A549 (cell line): ENCODE measurements around the gene KIAA0040. TPM values are rescaled to one million over a fixed set of nuclear protein-coding genes. Genes with fewer than 3 reads are reported as not detected.

Source experiments
- ATAC-seq, 2 experiments: fragments of 200-7000 bp in 1 of 2; fragments of >200 bp in 1 of 2; cut with Nextera tagmentation in 1 of 2; cut with Tn5 transposase in 1 of 2; 3 replicates each; pipeline versions ENCODE4 v1.8.0 to v1.9.1; 2018 to 2020; ENCODE audit warnings: mild to moderate bottlenecking in 1 of 2, moderate library complexity in 1 of 2
- CTCF ChIA-PET: fragments of 300-600 bp; sonication (Branson Sonifier 250); formaldehyde crosslinking; extraction: SDS; loops from one replicate; lab custom pipeline; 2021; ENCODE audit warnings: antibody characterized with exemption, inconsistent platforms; lab: Yijun Ruan, JAX
- POLR2A ChIA-PET: fragments of 350-600 bp; formaldehyde crosslinking; extraction: SDS; loops from one replicate; lab custom pipeline; 2021; ENCODE audit warnings: antibody characterized with exemption, inconsistent platforms; lab: Yijun Ruan, JAX
- DNase-seq, 2 experiments: peaks; one replicate each; pipeline versions ENCODE4 v3.0.0 to v3.0.0-alpha.2; 2011 to 2016; ENCODE audit warnings: low read depth in 1 of 2, low spot score in 1 of 2
- FAIRE-seq: peaks from 2 replicates; lab custom pipeline; 2011; peaks lifted over from hg19 to GRCh38; lab: Jason Lieb, UNC
- H3K27ac ChIP-seq, 2 experiments: fragments of >200 bp; sonication (Bioruptor Twin); formaldehyde crosslinking; 3 replicates each; pipeline ENCODE4 v1.5.1; 2016 to 2017
- H3K4me1 ChIP-seq: fragments of >200 bp; sonication (Bioruptor Twin); formaldehyde crosslinking; 3 replicates; pipeline ENCODE4 v1.6.1; 2016
- H3K4me2 ChIP-seq: fragments of >200 bp; sonication (Bioruptor Twin); formaldehyde crosslinking; 3 replicates; pipeline ENCODE4 v1.6.1; 2016
- H3K4me3 ChIP-seq: fragments of >200 bp; sonication (Bioruptor Twin); formaldehyde crosslinking; 3 replicates; pipeline ENCODE4 v1.5.1; 2016
- H3K9me3 ChIP-seq: fragments of >200 bp; sonication (Bioruptor Twin); formaldehyde crosslinking; 3 replicates; pipeline ENCODE4 v1.6.1; 2016
- ATOH8 ChIP-seq: fragments of 250-450 bp; sonication (Bioruptor Pico); IDR thresholded peaks from 2 replicates; pipeline ENCODE4 v1.5.0; 2020; ENCODE audit warnings: low read depth, mild to moderate bottlenecking, moderate library complexity
- CBX2 ChIP-seq: fragments of 200-600 bp; sonication (generic); IDR thresholded peaks from 2 replicates; pipeline ENCODE4 v1.6.1; 2016; ENCODE audit warnings: low read depth, mild to moderate bottlenecking, borderline replicate concordance
- CBX8 ChIP-seq: fragments of 200-600 bp; sonication (generic); IDR thresholded peaks from 2 replicates; pipeline ENCODE4 v1.6.1; 2016
- CHD2 ChIP-seq: fragments of 150-350 bp; IDR thresholded peaks from 2 replicates; pipeline ENCODE4 v1.6.1; 2014; ENCODE audit warnings: low read length; ENCODE audit not compliant: partially characterized antibody
- CTCF ChIP-seq: fragments of >200 bp; sonication (Bioruptor Twin); formaldehyde crosslinking; IDR thresholded peaks from 3 replicates; pipeline ENCODE4 v1.5.1; 2016
- EP300 ChIP-seq, 2 experiments: fragments of >200 bp; sonication (Bioruptor Twin); formaldehyde crosslinking; IDR thresholded peaks; 2 replicates in 1 of 2; 3 replicates in 1 of 2; pipeline ENCODE4 v1.6.1; 2016 to 2017
- FOSB ChIP-seq: fragments of 250-450 bp; sonication (Bioruptor Pico); IDR thresholded peaks from 2 replicates; pipeline ENCODE4 v1.5.0; 2020; ENCODE audit warnings: mild to moderate bottlenecking, moderate library complexity
- FOSL2 ChIP-seq, 2 experiments: fragments of 450-650 bp in 1 of 2; fragments of >200 bp in 1 of 2; sonication (Bioruptor Twin) in 1 of 2; formaldehyde crosslinking; IDR thresholded peaks; 2 replicates each; pipeline versions ENCODE4 v1.5.0 to v1.6.1; 2016 to 2020; ENCODE audit warnings: mild to moderate bottlenecking in 1 of 2, moderate library complexity in 1 of 2
- FOXS1 ChIP-seq: fragments of 250-450 bp; sonication (Bioruptor Pico); IDR thresholded peaks from 2 replicates; pipeline ENCODE4 v1.5.0; 2020; ENCODE audit warnings: mild to moderate bottlenecking, moderate library complexity
- GATA3 ChIP-seq: IDR thresholded peaks from 2 replicates; pipeline ENCODE4 v1.6.1; 2012; ENCODE audit warnings: borderline replicate concordance
- HOXB13 ChIP-seq: fragments of 250-450 bp; sonication (Bioruptor Pico); IDR thresholded peaks from 2 replicates; pipeline ENCODE4 v1.5.0; 2020; ENCODE audit warnings: low read depth, mild to moderate bottlenecking, moderate library complexity
- KDM5A ChIP-seq: fragments of 200-600 bp; sonication (generic); IDR thresholded peaks from 2 replicates; pipeline ENCODE4 v1.6.1; 2016; ENCODE audit warnings: antibody characterized with exemption, mild to moderate bottlenecking
- MAZ ChIP-seq: fragments of 150-350 bp; IDR thresholded peaks from 2 replicates; pipeline ENCODE4 v1.6.1; 2014; ENCODE audit warnings: antibody characterized with exemption, low read depth, low read length, borderline replicate concordance
- NFE2L2 ChIP-seq: fragments of 150-350 bp; conservative IDR thresholded peaks from 2 replicates; pipeline ENCODE4 v1.6.1; 2014; ENCODE audit warnings: low read length
- POLR2A ChIP-seq: IDR thresholded peaks from 2 replicates; pipeline ENCODE4 v1.6.1; 2012; ENCODE audit warnings: mild to moderate bottlenecking, low read length
- POLR2AphosphoS2 ChIP-seq: conservative IDR thresholded peaks from 2 replicates; pipeline ENCODE4 v1.6.1; 2012; ENCODE audit warnings: low read length, improper control_type of control experiment, inconsistent platforms
- RAD21 ChIP-seq, 2 experiments: fragments of >200 bp in 1 of 2; sonication (Bioruptor Twin) in 1 of 2; formaldehyde crosslinking in 1 of 2; IDR thresholded peaks in 1 of 2; conservative IDR thresholded peaks in 1 of 2; 2 replicates in 1 of 2; 3 replicates in 1 of 2; pipeline ENCODE4 v1.6.1; 2012 to 2018; ENCODE audit warnings: inconsistent platforms in 1 of 2
- RCOR1 ChIP-seq: fragments of 150-350 bp; IDR thresholded peaks from 2 replicates; pipeline ENCODE4 v1.6.1; 2014; ENCODE audit warnings: antibody characterized with exemption, low read length, low read depth
- SMC3 ChIP-seq: fragments of >200 bp; sonication (Bioruptor Twin); formaldehyde crosslinking; IDR thresholded peaks from 3 replicates; pipeline ENCODE4 v1.6.1; 2018; ENCODE audit warnings: inconsistent platforms
- TFCP2L1 ChIP-seq: fragments of 250-450 bp; sonication (Bioruptor Pico); IDR thresholded peaks from 2 replicates; pipeline ENCODE4 v1.5.0; 2021; ENCODE audit warnings: mild to moderate bottlenecking
- ZC3H11A ChIP-seq: fragments of 450-650 bp; IDR thresholded peaks from 2 replicates; pipeline ENCODE4 v1.6.1; 2014; ENCODE audit warnings: antibody characterized with exemption, mild to moderate bottlenecking
- ZFP36 ChIP-seq: fragments of 450-650 bp; IDR thresholded peaks from 2 replicates; pipeline ENCODE4 v1.6.1; 2014; ENCODE audit warnings: borderline replicate concordance; ENCODE audit not compliant: partially characterized antibody
- WGBS: methylation state at CpG from one replicate; pipeline ENCODE4 v1.1.6; 2017; ENCODE audit errors: missing lambda C conversion rate; 5-methylcytosine and 5-hydroxymethylcytosine counted together
- polyA plus RNA-seq, 4 experiments: library from polyadenylated mRNA; depleted of rRNA in 3 of 4; stranded (reverse); fragments of >200 nt; fragmentation: RNase III in 1 of 4; extraction: RNeasy Plus Mini Kit Qiagen cat#74134 plus additional on column Dnase treatment in 1 of 4; gene quantifications; 2 replicates in 3 of 4; 3 replicates in 1 of 4; pipeline ENCODE4 v1.2.3, GENCODE V29; 2011 to 2017
- TF ChIP-seq, protein P1 (sequence below): fragments of 450-650 bp; IDR thresholded peaks from 2 replicates; pipeline ENCODE4 v1.6.1; 2014; ENCODE audit warnings: antibody characterized with exemption

KIAA0040 gene
- polyA plus RNA-seq, 2 of the 4 experiments (the other 2 are of a cell fraction) = 0.21 to 1.1 TPM

DNA sequence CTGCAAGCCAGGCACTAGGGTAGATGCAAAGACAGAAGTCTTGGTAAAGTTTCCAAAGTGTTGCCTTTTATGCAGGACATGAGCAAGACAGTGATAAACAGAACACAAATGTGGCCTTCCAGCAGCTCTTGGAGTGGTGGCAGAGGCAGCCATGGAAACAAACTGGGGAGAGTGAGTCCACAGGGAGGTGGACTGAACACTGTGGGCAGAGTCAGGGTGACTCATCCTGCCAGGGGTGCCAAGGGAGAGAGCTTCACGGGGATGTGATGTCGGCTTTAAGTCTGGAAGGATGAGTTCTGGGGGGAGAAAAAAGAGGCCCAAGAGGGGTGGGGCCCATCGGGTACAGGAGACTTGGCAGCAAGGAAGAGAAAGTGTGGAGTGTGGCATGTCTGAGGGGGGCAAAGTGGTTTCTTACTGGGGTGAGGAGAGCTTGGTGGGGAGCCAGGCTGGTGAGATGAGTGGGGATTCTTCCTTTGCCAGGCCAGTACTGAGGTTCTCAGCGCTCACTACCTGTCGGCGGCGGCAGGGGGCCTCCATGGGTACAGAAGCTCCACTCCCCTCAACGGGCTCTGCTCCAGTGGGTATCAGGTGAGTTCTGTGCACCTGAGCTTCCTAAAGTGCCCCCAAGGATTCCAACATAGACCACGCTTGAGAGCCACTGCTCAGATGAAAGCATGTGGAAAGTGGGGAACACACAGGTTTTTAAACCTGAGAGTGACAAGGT lies 41.8 kb downstream of the KIAA0040 start:
- peak in 1 of 2 experiments; percentile 20 for DNase-seq
- Histone ChIP-seq H3K4me1 (0 out of 3 replicates have a peak, but pooled peaks cover 5% of the 10 kb centered on the region), H3K9me3 (no peaks in the 10 kb centered on the region), H3K4me3 (no peak overlapping the region), H3K4me2 (no peak overlapping the region), H3K27ac (no peak overlapping the region)
- ATAC-seq = peak in 1 of 2 experiments; percentile 25; a peak in 2 of 6 replicates
- CTCF ChIA-PET = interaction anchor here (0.7 to 9.9 kb wide), 18 partner anchors 9 to 1199 kb away, joined by 3 to 100 read pairs (median 4); partner anchors contain the start of gene CACYBP
- no peak for FAIRE-seq
- POLR2A ChIA-PET = interaction anchor here (0.6 kb wide), 2 partner anchors 122 to 1652 kb away, joined by 3 to 4 read pairs; no protein-coding TSS in a partner anchor
- 15% methylated on average over 4 of the region's 9 CpGs for WGBS
- TF ChIP-seq FOSL2 (IDR thresholded peaks at IDR 0.05) (no peak), FOSL2 (CRISPR knock-in tag; IDR thresholded peaks at IDR 0.05) (peak; percentile 19; the same call in 1 of the 2 replicates), NFE2L2 (no peak)
- TF ChIP-seq, all 56 proteins: peak for 1

- Histone ChIP-seq H3K9me3 (no peaks in the 10 kb centered on the region), H3K4me1 (0 out of 3 replicates have a peak, but pooled peaks cover 5% of the 10 kb centered on the region), H3K4me3 (no peak overlapping the region), H3K27ac (no peak overlapping the region), H3K4me2 (no peak overlapping the region)
- no peak for FAIRE-seq
- ChIA-PET CTCF (interaction anchor here (1.5 to 9.9 kb wide), 8 partner anchors 8 to 171 kb away, joined by 4 to 100 read pairs (median 32); partner anchors contain the start of gene KIAA0040), POLR2A (no interaction called here)
- no peak for DNase-seq
- no peak for TF ChIP-seq CHD2
- TF ChIP-seq CBX2 = no peak
- TF ChIP-seq MAZ = no peak
- no peak for TF ChIP-seq POLR2A
- TF ChIP-seq SMC3 = no peak
- WGBS = 39% methylated on average over 7 of the region's 7 CpGs
- ATAC-seq = no peak
Observed at GRCh38 chr1:175148068-175148467, 44.5 kb downstream of the KIAA0040 start.

DNA sequence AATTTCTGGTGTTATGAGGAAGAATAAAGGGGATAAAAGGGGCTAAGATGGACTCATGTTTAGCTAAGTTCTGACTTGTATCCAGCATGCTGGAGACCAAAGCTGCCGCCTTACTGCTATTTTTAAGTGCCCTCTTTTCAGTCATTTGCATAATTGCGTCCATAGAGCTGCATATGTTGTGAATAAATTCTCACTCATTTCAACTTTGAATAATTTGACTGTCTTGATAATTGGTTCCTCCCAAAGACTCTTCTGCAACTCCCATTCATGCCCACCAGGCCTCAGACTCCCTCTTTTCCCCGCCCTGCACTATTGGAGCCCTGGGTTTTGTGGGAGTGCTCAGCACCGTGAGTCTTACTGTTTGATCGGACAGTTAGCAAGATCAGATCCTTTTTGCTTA lies 45.0 kb downstream of the KIAA0040 start:
- FAIRE-seq (no peak), DNase-seq (no peak), ATAC-seq (no peak)
- no peaks in the 10 kb centered on the region for H3K9me3 ChIP-seq
- WGBS = 56% methylated on average over 5 of the region's 5 CpGs
- H3K4me1 ChIP-seq = 0 out of 3 replicates have a peak, but pooled peaks cover 5% of the 10 kb centered on the region
- TF ChIP-seq ZFP36 (no peak), EP300 (IDR thresholded peaks at IDR 0.05) (no peak), FOSB (CRISPR knock-in tag) (no peak), KDM5A (no peak), MAZ (no peak)
- no peak overlapping the region for H3K4me2 ChIP-seq
- ChIA-PET CTCF (interaction anchor here (0.9 to 9.9 kb wide), 10 partner anchors 8 to 170 kb away, joined by 3 to 89 read pairs (median 18); partner anchors contain the start of gene KIAA0040), POLR2A (no interaction called here)
- H3K27ac ChIP-seq = no peak overlapping the region
- H3K4me3 ChIP-seq = no peak overlapping the region

DNA sequence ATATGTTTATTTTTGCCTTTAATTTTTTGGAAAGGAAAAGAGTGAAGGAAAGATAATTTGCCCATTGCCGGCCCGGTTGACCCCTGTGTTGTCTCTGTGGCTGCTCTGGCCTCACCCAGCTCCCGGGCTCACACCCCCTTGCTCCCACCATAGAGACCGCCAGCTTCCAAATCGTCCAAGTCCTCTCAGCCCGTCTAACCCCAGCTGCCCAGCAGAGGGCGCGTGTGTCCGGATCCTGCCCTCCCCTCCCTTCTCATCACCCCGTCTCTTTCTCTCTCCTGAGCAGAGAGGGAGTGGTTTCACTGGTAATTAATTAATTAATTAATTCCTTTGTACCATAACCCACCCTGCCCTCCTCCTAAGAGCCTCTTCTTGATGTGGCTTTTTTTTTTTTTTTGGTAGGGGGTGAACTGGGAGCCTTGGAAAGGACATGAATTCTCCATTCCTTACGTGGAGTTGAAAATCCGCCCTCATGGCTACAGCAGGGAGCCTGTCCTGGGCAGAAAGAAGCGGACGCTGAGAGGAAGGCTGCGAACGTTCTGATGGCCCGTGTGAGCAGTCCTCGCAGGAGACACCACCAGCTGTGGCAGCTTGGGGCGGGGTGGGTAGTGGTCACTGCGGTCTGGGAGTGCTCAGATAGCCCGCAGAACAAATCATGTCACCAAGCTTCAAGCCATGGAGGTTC lies 45.9 kb downstream of the KIAA0040 start:
- DNase-seq = peak; percentile 60 to 80
- Histone ChIP-seq H3K4me3 (peak overlapping the region; percentile 20; the same call in 1 of the 3 replicates), H3K4me2 (peak overlapping the region; percentile 64), H3K4me1 (0 out of 3 replicates have a peak, but pooled peaks cover 5% of the 10 kb centered on the region), H3K9me3 (no peaks in the 10 kb centered on the region), H3K27ac (no peak overlapping the region)
- ChIA-PET CTCF (interaction anchor here (0.6 to 9.9 kb wide), 26 partner anchors 9 to 1694 kb away, joined by 3 to 89 read pairs (median 4); partner anchors contain the start of gene KIAA0040), POLR2A (interaction anchor here (1.0 kb wide), 1 partner anchor 124 kb away, joined by 4 read pairs; the partner anchor contains the start of gene MRPS14)
- 19% methylated on average over 21 of the region's 21 CpGs for WGBS
- FAIRE-seq = no peak
- peak; percentile 92 to 98 for ATAC-seq
- TF ChIP-seq CBX8 = no peak
- peak; percentile 54 for TF ChIP-seq SMC3
- TF ChIP-seq, protein P1, sequence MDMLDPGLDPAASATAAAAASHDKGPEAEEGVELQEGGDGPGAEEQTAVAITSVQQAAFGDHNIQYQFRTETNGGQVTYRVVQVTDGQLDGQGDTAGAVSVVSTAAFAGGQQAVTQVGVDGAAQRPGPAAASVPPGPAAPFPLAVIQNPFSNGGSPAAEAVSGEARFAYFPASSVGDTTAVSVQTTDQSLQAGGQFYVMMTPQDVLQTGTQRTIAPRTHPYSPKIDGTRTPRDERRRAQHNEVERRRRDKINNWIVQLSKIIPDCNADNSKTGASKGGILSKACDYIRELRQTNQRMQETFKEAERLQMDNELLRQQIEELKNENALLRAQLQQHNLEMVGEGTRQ = no peak
- TF ChIP-seq POLR2AphosphoS2 = no peak
- no peak for TF ChIP-seq POLR2A
- TF ChIP-seq EP300 (IDR thresholded peaks at IDR 0.05) = no peak
- TF ChIP-seq FOXS1 (CRISPR knock-in tag) = no peak
- no peak for TF ChIP-seq GATA3
- TF ChIP-seq ZC3H11A = no peak
- TF ChIP-seq RAD21 (conservative IDR thresholded peaks at IDR 0.05 in 1 of 2, IDR thresholded peaks at IDR 0.05 in 1 of 2) = peak; percentile 32 to 42; a peak in 1 of 5 replicates
- TF ChIP-seq TFCP2L1 = no peak
- TF ChIP-seq CTCF = peak; percentile 74
- TF ChIP-seq RCOR1 = no peak
- no peak for TF ChIP-seq HOXB13 (CRISPR knock-in tag)
- TF ChIP-seq ATOH8 (CRISPR knock-in tag) = no peak
